Naive thymus-derived CD4-positive, alpha-beta T cell (primary cell): ENCODE results near the gene MC4R. TPM values are rescaled to one million over a fixed set of nuclear protein-coding genes. Genes with fewer than 3 reads are reported as not detected.

ENCODE experiments used
- ATAC-seq: fragments of 150-1000 bp; cut with Tn5 transposase; 2 replicates; pipeline ENCODE4 v1.10.0; 2021; ENCODE audit warnings: mild to moderate bottlenecking, moderate library complexity
- CTCF ChIA-PET: fragments of 350-600 bp; sonication (Branson Sonifier 250); formaldehyde crosslinking; loops from one replicate; lab custom pipeline; 2021; ENCODE audit warnings: antibody characterized with exemption; lab: Charles Lee
- POLR2A ChIA-PET: fragments of 350-600 bp; sonication (Branson Sonifier 250); formaldehyde crosslinking; loops from one replicate; lab custom pipeline; 2021; ENCODE audit warnings: antibody characterized with exemption, inconsistent platforms; lab: Charles Lee
- DNase-seq, 9 donors: peaks; one replicate each; pipeline versions ENCODE4 v3.0.0 to v3.0.0-alpha.2; 2020 to 2022; ENCODE audit warnings: mixed read lengths in 1 of 9
- H3K27ac ChIP-seq: one replicate; pipeline ENCODE4 v1.7.0; 2013; ENCODE audit warnings: mild to moderate bottlenecking, low read depth, low read length, moderate library complexity
- H3K27me3 ChIP-seq, 2 donors: one replicate each; pipeline ENCODE4 v1.7.0; 2013; ENCODE audit warnings: low read length in 2 of 2, mild to moderate bottlenecking in 2 of 2, moderate library complexity in 2 of 2; ENCODE audit not compliant: control insufficient read depth in 2 of 2, insufficient read depth in 2 of 2
- H3K36me3 ChIP-seq, 3 experiments: 1 replicate in 2 of 3; 2 replicates in 1 of 3; pipeline ENCODE4 v1.7.0; 2013; ENCODE audit warnings: low read length in 3 of 3, mild to moderate bottlenecking in 3 of 3, moderate library complexity in 1 of 3; ENCODE audit not compliant: insufficient read depth in 3 of 3, control insufficient read depth in 2 of 3
- H3K4me1 ChIP-seq, 2 donors: one replicate each; pipeline ENCODE4 v1.7.0; 2013; ENCODE audit warnings: low read length in 2 of 2, mild to moderate bottlenecking in 2 of 2, moderate library complexity in 1 of 2; ENCODE audit not compliant: control insufficient read depth in 2 of 2, insufficient read depth in 2 of 2
- H3K4me3 ChIP-seq: 2 replicates; pipeline ENCODE4 v1.7.0; 2013; ENCODE audit warnings: mild to moderate bottlenecking, low read length
- H3K9me3 ChIP-seq, 3 experiments: 1 replicate in 2 of 3; 2 replicates in 1 of 3; pipeline ENCODE4 v1.7.0; 2013; ENCODE audit warnings: low read length in 3 of 3; ENCODE audit not compliant: control insufficient read depth in 2 of 3
- H3K27ac Mint-ChIP-seq, 9 donors: one replicate each; pipeline ENCODE4 v1.8.0; 2020 to 2022; ENCODE audit warnings: mixed read lengths in 9 of 9, mild to moderate bottlenecking in 8 of 9, moderate library complexity in 5 of 9, inconsistent platforms in 2 of 9
- H3K27me3 Mint-ChIP-seq, 5 donors: one replicate each; pipeline ENCODE4 v1.8.0; 2021 to 2022; ENCODE audit warnings: mixed read lengths in 5 of 5, mild to moderate bottlenecking in 1 of 5
- H3K36me3 Mint-ChIP-seq, 5 donors: one replicate each; pipeline ENCODE4 v1.8.0; 2020 to 2022; ENCODE audit warnings: mixed read lengths in 5 of 5, mild to moderate bottlenecking in 3 of 5, inconsistent platforms in 1 of 5
- H3K4me1 Mint-ChIP-seq, 7 donors: one replicate each; pipeline ENCODE4 v1.8.0; 2020 to 2022; ENCODE audit warnings: mixed read lengths in 7 of 7, mild to moderate bottlenecking in 3 of 7, inconsistent platforms in 1 of 7
- H3K4me3 Mint-ChIP-seq, 10 donors: one replicate each; pipeline ENCODE4 v1.8.0; 2020 to 2022; ENCODE audit warnings: mild to moderate bottlenecking in 10 of 10, mixed read lengths in 10 of 10, moderate library complexity in 6 of 10, inconsistent platforms in 2 of 10
- H3K9me3 Mint-ChIP-seq, 11 donors: one replicate each; pipeline ENCODE4 v1.8.0; 2020 to 2022; ENCODE audit warnings: mixed read lengths in 11 of 11, mild to moderate bottlenecking in 4 of 11, inconsistent platforms in 1 of 11, moderate library complexity in 1 of 11
- intact Hi-C, 2 donors: fragments of 100-400 bp; cut with micrococcal nuclease; formaldehyde crosslinking; loops; one replicate each; pipeline ENCODE4 v1.15.1; 2023
- polyA plus RNA-seq, 2 donors: library from polyadenylated mRNA; unstranded; fragments of 300-500 nt; fragmentation: Illumina TruSeq; gene quantifications; one replicate each; pipeline ENCODE4 v1.2.3, GENCODE V29; 2021
- total RNA-seq, 6 experiments: library from RNA in 5 of 6; stranded (reverse) in 5 of 6; gene quantifications; 1 replicate in 5 of 6; 2 replicates in 1 of 6; pipeline ENCODE4 v1.2.3 and lab custom pipeline; 2021 to 2026

The MC4R gene
- total and polyA plus RNA-seq, 7 experiments from 2014 or later = not detected

- Mint-ChIP-seq H3K4me1 (no peaks in the 10 kb centered on the region), H3K27ac (no peak overlapping the region), H3K27me3 (no peaks in the 10 kb centered on the region), H3K4me3 (no peak overlapping the region), H3K9me3 (peaks cover 0 to 10% (median 0%) of the 10 kb centered on the region in 11 donors), H3K36me3 (no peaks in the 10 kb centered on the region)
- ChIA-PET POLR2A (no interaction called here), CTCF (no interaction called here)
- no peak overlapping the region for H3K27ac ChIP-seq
- no peaks in the 10 kb centered on the region for H3K9me3 ChIP-seq
- ATAC-seq (no peak), DNase-seq (no peak)
- no peaks in the 10 kb centered on the region for H3K36me3 ChIP-seq
- no peaks in the 10 kb centered on the region for H3K4me1 ChIP-seq
- intact Hi-C loops = no loop called here
- no peaks in the 10 kb centered on the region for H3K27me3 ChIP-seq
- no peak overlapping the region for H3K4me3 ChIP-seq
These were observed 5.3 kb upstream of the MC4R start for GRCh38 chr18:60377778-60378469.

- H3K36me3 Mint-ChIP-seq = no peaks in the 10 kb centered on the region
- no peak for ATAC-seq
- H3K4me1 ChIP-seq = no peaks in the 10 kb centered on the region
- no peaks in the 10 kb centered on the region for H3K36me3 ChIP-seq
- POLR2A ChIA-PET = no interaction called here
- H3K27ac Mint-ChIP-seq = no peak overlapping the region
- no peak overlapping the region for H3K4me3 Mint-ChIP-seq
- H3K4me3 ChIP-seq = no peak overlapping the region
- peaks cover 0 to 6% (median 0%) of the 10 kb centered on the region in 11 donors for H3K9me3 Mint-ChIP-seq
- DNase-seq = no peak
- no peaks in the 10 kb centered on the region for H3K4me1 Mint-ChIP-seq
- no peak overlapping the region for H3K27ac ChIP-seq
- CTCF ChIA-PET = no interaction called here
- H3K27me3 Mint-ChIP-seq = peaks cover 0 to 4% (median 0%) of the 10 kb centered on the region in 5 donors
- no peaks in the 10 kb centered on the region for H3K27me3 ChIP-seq
- H3K9me3 ChIP-seq = no peaks in the 10 kb centered on the region
- intact Hi-C loops = no loop called here
These were observed 443 bp downstream of the MC4R start for GRCh38 chr18:60372132-60372531.

GRCh38 chr18:60358516-60358915, 14.1 kb downstream of the MC4R start:
- ChIA-PET CTCF (no interaction called here), POLR2A (no interaction called here)
- no peak overlapping the region for H3K27ac Mint-ChIP-seq
- no peaks in the 10 kb centered on the region for H3K27me3 Mint-ChIP-seq
- H3K4me3 Mint-ChIP-seq = no peak overlapping the region
- H3K9me3 ChIP-seq = no peaks in the 10 kb centered on the region
- ATAC-seq (no peak), DNase-seq (no peak)
- no peaks in the 10 kb centered on the region for H3K4me1 ChIP-seq
- H3K4me1 Mint-ChIP-seq = no peaks in the 10 kb centered on the region
- H3K27me3 ChIP-seq = no peaks in the 10 kb centered on the region
- no peaks in the 10 kb centered on the region for H3K36me3 Mint-ChIP-seq
- no peak overlapping the region for H3K4me3 ChIP-seq
- intact Hi-C loops = no loop called here
- no peak overlapping the region for H3K27ac ChIP-seq
- no peaks in the 10 kb centered on the region for H3K36me3 ChIP-seq
- H3K9me3 Mint-ChIP-seq = peaks cover 0 to 4% (median 0%) of the 10 kb centered on the region in 11 donors

- Histone ChIP-seq H3K27me3 (no peaks in the 10 kb centered on the region), H3K27ac (no peak overlapping the region), H3K9me3 (no peaks in the 10 kb centered on the region), H3K4me3 (no peak overlapping the region), H3K36me3 (no peaks in the 10 kb centered on the region), H3K4me1 (no peaks in the 10 kb centered on the region)
- H3K9me3 Mint-ChIP-seq = peaks cover 0 to 11% (median 5%) of the 10 kb centered on the region in 11 donors
- intact Hi-C loops = no loop called here
- H3K27me3 Mint-ChIP-seq = no peaks in the 10 kb centered on the region
- H3K36me3 Mint-ChIP-seq = no peaks in the 10 kb centered on the region
- ChIA-PET POLR2A (no interaction called here), CTCF (no interaction called here)
- ATAC-seq = no peak
- no peaks in the 10 kb centered on the region for H3K4me1 Mint-ChIP-seq
- no peak overlapping the region for H3K27ac Mint-ChIP-seq
- H3K4me3 Mint-ChIP-seq = no peak overlapping the region
- no peak for DNase-seq
These were observed 21.6 kb downstream of the MC4R start for GRCh38 chr18:60350941-60351340.

- Mint-ChIP-seq H3K9me3 (peaks cover 0 to 11% (median 5%) of the 10 kb centered on the region in 11 donors), H3K27ac (no peak overlapping the region), H3K4me3 (no peak overlapping the region), H3K27me3 (no peaks in the 10 kb centered on the region), H3K36me3 (no peaks in the 10 kb centered on the region), H3K4me1 (no peaks in the 10 kb centered on the region)
- Histone ChIP-seq H3K27ac (no peak overlapping the region), H3K9me3 (no peaks in the 10 kb centered on the region), H3K4me3 (no peak overlapping the region), H3K27me3 (no peaks in the 10 kb centered on the region), H3K36me3 (no peaks in the 10 kb centered on the region), H3K4me1 (no peaks in the 10 kb centered on the region)
- ChIA-PET POLR2A (no interaction called here), CTCF (no interaction called here)
- DNase-seq (no peak), ATAC-seq (no peak)
- intact Hi-C loops = no loop called here
These were observed 22.4 kb downstream of the MC4R start for GRCh38 chr18:60350150-60350549.

- Histone ChIP-seq H3K9me3 (no peaks in the 10 kb centered on the region), H3K27me3 (no peaks in the 10 kb centered on the region), H3K4me1 (no peaks in the 10 kb centered on the region), H3K27ac (no peak overlapping the region), H3K36me3 (no peaks in the 10 kb centered on the region), H3K4me3 (no peak overlapping the region)
- Mint-ChIP-seq H3K27me3 (no peaks in the 10 kb centered on the region), H3K4me1 (peaks cover 0 to 1% (median 0%) of the 10 kb centered on the region in 7 donors), H3K27ac (no peak overlapping the region), H3K4me3 (no peak overlapping the region), H3K9me3 (peaks cover 0 to 11% (median 5%) of the 10 kb centered on the region in 11 donors), H3K36me3 (no peaks in the 10 kb centered on the region)
- DNase-seq (no peak), ATAC-seq (no peak)
- CTCF ChIA-PET = no interaction called here
- POLR2A ChIA-PET = no interaction called here
- intact Hi-C loops = no loop called here
These were observed 25.0 kb downstream of the MC4R start for GRCh38 chr18:60347526-60348045.

GRCh38 chr18:60339018-60339417, 33.6 kb downstream of the MC4R start:
- peaks cover 0 to 27% (median 4%) of the 10 kb centered on the region in 11 donors for H3K9me3 Mint-ChIP-seq
- DNase-seq (no peak), ATAC-seq (no peak)
- H3K36me3 ChIP-seq = no peaks in the 10 kb centered on the region
- intact Hi-C loops = no loop called here
- H3K27ac ChIP-seq = no peak overlapping the region
- POLR2A ChIA-PET = no interaction called here
- no peaks in the 10 kb centered on the region for H3K4me1 Mint-ChIP-seq
- no peaks in the 10 kb centered on the region for H3K9me3 ChIP-seq
- no peak overlapping the region for H3K27ac Mint-ChIP-seq
- no peaks in the 10 kb centered on the region for H3K36me3 Mint-ChIP-seq
- CTCF ChIA-PET = no interaction called here
- no peak overlapping the region for H3K4me3 Mint-ChIP-seq
- H3K27me3 Mint-ChIP-seq = no peaks in the 10 kb centered on the region
- H3K4me1 ChIP-seq = no peaks in the 10 kb centered on the region
- H3K27me3 ChIP-seq = no peaks in the 10 kb centered on the region
- H3K4me3 ChIP-seq = no peak overlapping the region
